Measurements from ENCODE around the gene NAV2. TPM values are rescaled to one million over a fixed set of nuclear protein-coding genes. Genes with fewer than 3 reads are reported as not detected.

The NAV2 gene
- total RNA-seq, 1 donor from 2014 or later = 9.6 TPM

DNA sequence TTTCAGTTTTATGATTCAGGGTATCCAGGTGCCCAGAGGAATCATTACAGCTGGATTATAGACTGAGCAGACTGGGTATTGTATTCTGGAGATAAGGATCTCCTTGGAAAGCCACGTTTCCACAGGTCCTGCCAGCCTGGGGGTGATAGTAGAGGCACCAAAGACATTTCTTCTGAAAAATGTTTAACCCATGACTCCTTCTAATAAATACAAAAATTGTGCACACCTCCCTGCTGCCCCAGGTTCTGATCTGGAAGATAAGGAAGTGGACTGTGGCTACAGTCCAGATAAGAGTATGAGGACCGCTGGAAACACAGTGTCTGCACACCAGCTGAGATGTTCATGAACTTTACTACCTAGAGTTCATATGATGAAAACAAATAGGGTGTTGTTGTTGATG, 255.2 kb downstream of the NAV2 start:
- Histone ChIP-seq H4K20me1 (ENCODE audit: low read depth) (no peaks in the 10 kb centered on the region), H3K79me2 (ENCODE audit: low read depth) (no peaks in the 10 kb centered on the region), H3F3A (ENCODE audit: low read depth) (no peaks in the 10 kb centered on the region), H3K4me1 (no peaks in the 10 kb centered on the region), H2AFZ (replicated peaks) (no peak overlapping the region), H3K9me3 (ENCODE audit: low read depth) (no peaks in the 10 kb centered on the region), H3K9ac (no peak overlapping the region), H3K4me3 (no peak overlapping the region), H3K27ac (no peak overlapping the region), H3K36me3 (no peaks in the 10 kb centered on the region), H3K4me2 (no peak overlapping the region), H3K27me3 (no peaks in the 10 kb centered on the region)
- no peaks in the 10 kb centered on the region for H3K9me3 Mint-ChIP-seq
- H3K4me1 Mint-ChIP-seq = peaks cover 19% of the 10 kb centered on the region
- H3K36me3 Mint-ChIP-seq = peaks cover 5% of the 10 kb centered on the region
- H3K27me3 Mint-ChIP-seq (ENCODE audit: insufficient read depth, low read depth) = peaks cover 2% of the 10 kb centered on the region
- H3K4me3 Mint-ChIP-seq = no peak overlapping the region
- DNase-seq (ENCODE audit: low spot score) = no peak
- no peak overlapping the region for H3K27ac Mint-ChIP-seq
- TF ChIP-seq EZH2phosphoT487 (IDR thresholded peaks at IDR 0.05) (no peak), EZH2 (IDR thresholded peaks at IDR 0.05) (no peak), CTCF (IDR thresholded peaks at IDR 0.05) (no peak)

- Mint-ChIP-seq H3K9me3 (no peaks in the 10 kb centered on the region), H3K36me3 (peaks cover 5% of the 10 kb centered on the region), H3K4me3 (no peak overlapping the region), H3K27me3 (ENCODE audit: insufficient read depth, low read depth) (peaks cover 2% of the 10 kb centered on the region), H3K27ac (no peak overlapping the region), H3K4me1 (peaks cover 15% of the 10 kb centered on the region)
- Histone ChIP-seq H3F3A (ENCODE audit: low read depth) (no peaks in the 10 kb centered on the region), H3K36me3 (no peaks in the 10 kb centered on the region), H3K79me2 (ENCODE audit: low read depth) (no peaks in the 10 kb centered on the region), H3K4me2 (no peak overlapping the region), H3K27ac (no peak overlapping the region), H3K4me3 (no peak overlapping the region), H3K9ac (no peak overlapping the region), H4K20me1 (ENCODE audit: low read depth) (no peaks in the 10 kb centered on the region), H3K4me1 (no peaks in the 10 kb centered on the region), H3K9me3 (ENCODE audit: low read depth) (no peaks in the 10 kb centered on the region), H2AFZ (replicated peaks) (no peak overlapping the region), H3K27me3 (no peaks in the 10 kb centered on the region)
- no peak for DNase-seq (ENCODE audit: low spot score)
- TF ChIP-seq EZH2 (IDR thresholded peaks at IDR 0.05) (no peak), EZH2phosphoT487 (IDR thresholded peaks at IDR 0.05) (no peak), CTCF (IDR thresholded peaks at IDR 0.05) (no peak)
These were observed 256.2 kb downstream of the NAV2 start for GRCh38 chr11:19968860-19969259.

- Mint-ChIP-seq H3K4me1 (peaks cover 10% of the 10 kb centered on the region), H3K27ac (no peak overlapping the region), H3K4me3 (no peak overlapping the region), H3K9me3 (no peaks in the 10 kb centered on the region), H3K27me3 (ENCODE audit: insufficient read depth, low read depth) (no peaks in the 10 kb centered on the region), H3K36me3 (peaks cover 5% of the 10 kb centered on the region)
- H4K20me1 ChIP-seq (ENCODE audit: low read depth) = no peaks in the 10 kb centered on the region
- H3K4me2 ChIP-seq = no peak overlapping the region
- no peaks in the 10 kb centered on the region for H3K4me1 ChIP-seq
- H3K9me3 ChIP-seq (ENCODE audit: low read depth) = no peaks in the 10 kb centered on the region
- no peak overlapping the region for H3K9ac ChIP-seq
- H3K79me2 ChIP-seq (ENCODE audit: low read depth) = no peaks in the 10 kb centered on the region
- DNase-seq (ENCODE audit: low spot score) = no peak
- H3K27me3 ChIP-seq = no peaks in the 10 kb centered on the region
- H3K36me3 ChIP-seq = no peaks in the 10 kb centered on the region
- TF ChIP-seq CTCF (IDR thresholded peaks at IDR 0.05) (no peak), EZH2 (IDR thresholded peaks at IDR 0.05) (no peak), EZH2phosphoT487 (IDR thresholded peaks at IDR 0.05) (no peak)
- no peak overlapping the region for H2AFZ ChIP-seq (replicated peaks)
- no peak overlapping the region for H3K4me3 ChIP-seq
- H3K27ac ChIP-seq = no peak overlapping the region
- no peaks in the 10 kb centered on the region for H3F3A ChIP-seq (ENCODE audit: low read depth)
These were observed 258.3 kb downstream of the NAV2 start for GRCh38 chr11:19970944-19971343.

Measured in neural progenitor cell (in vitro differentiated cells).